MV-4-11 (cell line): ENCODE measurements around the gene TMEM72.

Experiments
- DNase-seq: peaks from one replicate; lab custom pipeline; 2025; lab: John Stamatoyannopoulos, UW

The TMEM72 gene

DNA sequence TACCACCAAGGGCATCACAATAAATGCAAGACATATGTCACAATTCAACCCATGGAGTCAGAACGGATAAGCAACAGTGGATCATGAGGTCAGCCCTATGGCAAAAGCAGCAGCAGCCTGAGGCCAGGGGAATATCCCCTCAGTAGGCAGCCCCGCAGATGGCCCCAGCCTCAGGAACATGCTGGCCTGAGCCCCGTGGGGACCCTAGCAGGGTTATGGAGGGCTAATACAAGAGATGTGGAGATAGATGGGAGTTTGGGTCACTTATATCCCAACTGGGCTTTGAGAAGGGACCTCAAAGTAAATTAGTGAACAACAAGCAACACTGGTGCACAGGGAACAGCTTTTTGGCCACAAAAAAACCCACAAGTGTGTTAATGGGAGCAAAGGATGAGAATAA lies 9.1 kb downstream of the TMEM72 start:
- DNase-seq: no peak

DNA sequence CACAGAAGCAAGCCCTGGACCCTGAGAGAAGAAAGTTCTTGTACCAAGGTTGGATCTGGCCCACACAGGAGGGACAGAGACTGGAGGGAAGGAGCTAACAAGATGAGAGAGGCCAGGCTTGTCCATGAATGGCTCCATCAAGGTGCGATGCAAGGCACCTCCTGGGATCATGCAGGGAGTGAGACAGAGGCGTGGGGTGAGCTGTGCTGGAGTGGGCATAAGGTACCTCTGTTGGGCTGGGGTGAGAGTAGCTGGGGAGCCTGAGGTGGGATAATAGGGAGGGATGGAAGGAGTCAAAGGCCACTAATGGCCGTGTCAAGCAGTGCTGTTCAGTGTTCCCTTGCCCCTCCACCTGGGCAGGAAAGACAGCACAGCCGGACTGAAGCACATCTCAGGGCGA lies 9.9 kb downstream of the TMEM72 start:
- DNase-seq: no peak

DNA sequence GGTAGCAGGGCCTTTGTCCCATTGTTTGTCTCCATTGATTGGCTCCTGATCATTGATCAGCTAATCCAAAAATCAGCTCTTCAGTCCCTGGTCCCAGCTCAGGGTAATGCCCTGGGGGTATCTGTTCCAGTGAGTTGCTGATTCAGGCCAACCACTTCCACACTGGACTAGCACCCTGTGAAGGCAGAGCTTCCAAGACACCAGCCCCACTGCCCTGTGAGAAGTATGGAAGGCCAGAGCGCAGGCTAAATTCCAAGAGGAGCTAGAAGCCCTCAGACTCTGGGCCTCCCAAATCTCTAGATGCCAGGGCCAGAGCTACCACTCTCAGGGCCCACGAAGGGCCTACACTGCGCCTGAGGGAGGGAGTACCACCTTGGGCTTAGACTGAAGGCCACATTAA lies 10.4 kb downstream of the TMEM72 start:
- no peak for DNase-seq

DNA sequence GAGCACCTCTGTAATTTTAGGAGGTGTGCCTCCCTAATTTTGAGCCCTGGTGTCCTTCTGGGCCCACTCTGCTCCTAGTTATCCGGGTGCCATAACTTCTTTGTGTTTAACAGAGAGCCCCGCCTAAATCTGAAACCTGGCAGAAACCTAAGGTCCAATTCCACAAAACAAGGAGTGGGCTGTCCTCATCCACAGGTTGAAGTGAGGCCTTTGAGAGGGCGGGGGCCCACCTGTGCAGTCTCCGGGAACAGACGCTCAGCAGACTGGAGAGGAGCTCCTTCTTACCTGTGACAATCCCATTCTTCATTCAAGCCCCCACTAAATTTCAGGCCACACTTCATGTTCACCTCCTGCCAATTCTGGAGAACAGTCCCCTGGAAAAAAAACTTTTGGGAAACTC lies 10.9 kb downstream of the TMEM72 start:
- DNase-seq: no peak

- DNase-seq: no peak
Observed at GRCh38 chr10:44922796-44923545, 11.8 kb downstream of the TMEM72 start.

GRCh38 chr10:44923611-44924010 lies 12.5 kb downstream of the TMEM72 start:
- no peak for DNase-seq

DNA sequence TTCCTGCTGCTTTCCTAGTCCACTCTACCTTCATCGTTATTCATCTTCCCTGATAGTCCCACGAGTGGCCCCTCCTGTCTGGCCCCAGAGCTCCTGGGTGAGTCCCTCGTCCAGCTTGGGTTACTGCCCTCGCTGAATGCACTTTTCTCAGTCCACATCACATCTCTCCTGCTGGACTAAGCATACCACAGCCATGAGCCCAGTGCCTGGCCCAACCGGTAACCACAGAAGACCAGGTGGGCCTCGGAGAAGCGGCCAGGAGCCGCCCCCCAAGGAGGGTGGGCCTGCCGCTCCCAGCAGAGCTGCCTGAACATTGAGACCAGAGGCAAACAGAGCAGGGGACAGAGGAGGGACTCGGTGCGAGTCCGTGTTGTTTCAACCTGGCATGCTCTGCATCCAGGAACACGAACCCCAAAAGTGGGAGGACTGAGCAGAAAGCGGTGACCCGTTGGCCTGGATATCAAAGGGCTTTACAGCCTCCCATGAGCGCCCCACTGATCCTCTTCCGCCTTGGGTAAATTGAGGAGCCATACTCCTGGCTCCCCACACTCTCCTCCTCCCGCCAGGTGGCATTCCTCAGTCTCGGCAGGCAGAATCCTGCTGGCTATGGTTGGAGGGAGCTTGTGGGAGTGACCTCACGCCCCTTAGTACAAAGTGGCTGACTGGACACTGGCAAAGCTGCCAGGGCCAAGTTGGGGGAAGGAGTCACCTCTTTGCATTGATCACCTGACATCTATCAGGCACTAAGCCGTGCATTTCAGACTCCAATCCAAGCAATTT lies 13.3 kb downstream of the TMEM72 start:
- no peak for DNase-seq

DNA sequence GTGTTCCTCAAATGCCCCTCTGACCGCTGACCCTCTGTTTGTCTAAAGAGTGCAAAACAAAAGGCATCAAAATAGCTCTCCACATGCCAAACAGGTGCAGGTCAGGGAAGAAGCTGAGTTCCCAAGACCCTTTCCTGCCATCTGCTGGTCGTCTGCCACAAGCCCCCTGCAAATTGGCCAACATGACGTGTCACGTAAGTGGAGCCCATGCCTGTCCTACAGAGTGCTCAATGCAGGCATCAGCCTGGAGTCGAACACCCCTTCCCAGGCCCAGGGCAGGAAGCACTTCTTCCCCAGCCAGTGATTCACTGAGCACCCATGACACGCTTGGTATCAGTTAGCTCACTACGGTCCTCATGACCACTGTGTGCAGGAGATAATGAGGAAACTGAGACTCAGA lies 14.1 kb downstream of the TMEM72 start:
- no peak for DNase-seq

- no peak for DNase-seq
Observed at GRCh38 chr10:44925811-44926750, 14.9 kb downstream of the TMEM72 start.

DNA sequence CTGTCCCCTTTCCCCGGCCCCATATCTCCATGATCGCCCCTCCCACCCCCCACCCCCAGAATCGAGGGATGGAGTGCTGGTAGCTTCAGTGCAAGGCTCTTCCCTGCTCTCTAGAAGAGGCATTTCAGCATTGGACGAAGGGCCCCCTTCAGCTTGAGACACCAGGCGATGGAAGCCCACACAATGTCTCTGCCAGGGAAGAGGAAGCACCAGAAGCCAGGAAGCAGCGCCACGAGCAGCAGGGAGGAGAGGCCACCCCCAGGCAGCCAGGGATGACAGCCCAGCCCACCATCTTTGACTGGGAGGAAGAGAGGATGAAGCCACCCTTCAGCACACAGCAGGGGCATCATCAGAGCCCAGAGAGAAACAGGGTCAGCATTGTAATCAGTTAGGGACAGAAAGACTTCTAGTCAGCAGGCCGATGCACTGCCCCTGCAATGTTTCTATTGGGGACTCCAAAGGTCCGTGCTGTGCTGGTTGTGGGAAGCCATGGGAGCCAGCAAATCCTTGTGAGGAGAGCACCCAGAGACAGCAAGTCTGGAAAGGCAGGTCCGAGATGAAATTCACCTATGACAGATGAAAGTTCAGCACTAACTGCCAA lies 15.7 kb downstream of the TMEM72 start:
- DNase-seq: no peak

- DNase-seq: peak; percentile 52
Observed at GRCh38 chr10:44927352-44927751, 16.2 kb downstream of the TMEM72 start.

DNA sequence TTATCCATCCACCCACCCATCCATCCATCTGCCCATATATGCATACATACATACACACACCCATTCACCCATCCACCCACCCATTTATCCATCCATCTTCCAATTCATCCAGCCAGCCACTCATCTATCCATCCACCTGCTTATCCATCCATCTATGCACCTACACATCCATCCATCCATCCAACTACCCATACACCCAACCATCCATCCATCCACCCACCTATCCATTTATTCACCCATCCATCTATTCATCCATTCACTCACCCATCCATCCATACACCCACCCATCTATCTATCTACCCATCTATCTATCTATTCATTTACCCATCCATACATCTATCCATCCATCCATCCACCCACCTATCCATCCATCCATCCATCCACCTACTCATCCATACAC lies 17.3 kb downstream of the TMEM72 start:
- DNase-seq: no peak

DNA sequence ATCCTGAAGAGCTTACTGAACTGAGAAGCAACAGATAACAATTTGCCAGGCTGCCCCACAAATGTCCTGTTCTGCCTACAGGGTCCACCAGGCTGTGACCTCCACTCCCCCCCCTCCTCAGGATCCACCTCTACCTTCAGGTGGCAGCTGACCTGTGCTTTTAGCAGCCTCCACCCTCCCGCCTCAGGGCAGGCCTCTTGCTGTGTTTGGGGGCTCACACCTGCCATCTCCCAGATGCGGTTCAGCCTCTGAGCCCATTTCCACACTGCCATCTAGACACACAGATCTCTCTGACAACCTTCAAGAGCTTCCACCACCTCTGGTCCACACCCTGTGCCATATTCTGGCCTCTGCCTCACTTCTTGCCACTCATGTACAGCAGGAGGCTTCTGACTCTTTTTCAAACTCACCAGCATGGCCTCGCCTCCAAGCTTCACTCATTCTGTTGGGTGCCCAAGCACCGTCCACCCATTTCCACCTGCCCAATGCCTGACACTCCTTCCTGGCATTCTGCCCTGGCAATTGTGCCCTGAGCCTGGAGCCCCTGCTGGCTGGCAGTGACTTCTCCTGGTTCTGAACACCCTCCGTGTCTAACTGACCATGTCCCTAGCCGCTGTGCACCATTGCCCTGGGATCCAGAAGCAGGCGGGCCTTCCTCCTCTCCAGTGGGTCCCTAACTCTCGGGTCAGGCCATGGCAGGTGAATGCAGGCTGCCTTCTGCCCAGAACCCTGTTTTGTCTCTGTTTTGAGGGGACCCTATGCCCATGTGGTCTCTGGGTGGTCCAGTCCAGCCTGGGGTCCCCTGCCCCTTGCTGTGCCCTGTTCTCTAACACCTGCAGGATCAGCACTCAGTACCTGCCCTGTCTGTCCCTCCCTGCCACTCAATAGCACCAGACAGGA lies 18.5 kb downstream of the TMEM72 start:
- no peak for DNase-seq

DNA sequence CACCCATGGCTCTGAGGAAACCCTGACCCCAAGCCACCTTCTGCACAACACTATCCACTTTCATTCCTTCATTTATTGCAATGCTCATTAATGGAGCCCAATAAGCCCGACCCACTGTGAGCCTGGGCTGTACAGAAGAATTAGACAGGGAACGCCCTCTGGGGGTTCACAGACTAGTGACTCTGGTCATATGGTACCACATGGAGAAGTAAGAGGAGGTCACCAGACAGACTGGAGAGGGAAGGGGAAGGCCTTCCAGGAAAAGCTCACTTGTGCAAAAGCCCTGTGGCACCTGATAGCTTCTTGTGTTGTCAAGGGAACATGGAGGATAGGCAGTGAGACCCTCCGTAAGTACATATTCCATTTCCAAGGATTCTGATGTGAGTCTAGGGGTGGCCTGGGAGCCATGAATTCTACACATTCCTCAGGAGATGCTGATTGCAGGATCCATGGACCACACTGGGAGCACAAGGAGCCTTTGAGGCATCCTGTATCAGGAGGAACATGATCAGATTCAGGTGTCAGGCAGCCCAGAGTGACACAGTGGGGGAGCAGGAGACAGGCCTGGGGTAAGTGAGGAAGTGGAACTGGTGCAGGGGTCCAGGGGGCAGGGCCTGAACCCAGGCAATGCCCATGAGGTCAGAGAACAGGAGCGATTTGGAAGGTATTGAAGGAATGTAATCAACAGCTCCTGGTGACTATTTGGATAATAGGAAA lies 19.9 kb downstream of the TMEM72 start:
- DNase-seq: no peak

DNA sequence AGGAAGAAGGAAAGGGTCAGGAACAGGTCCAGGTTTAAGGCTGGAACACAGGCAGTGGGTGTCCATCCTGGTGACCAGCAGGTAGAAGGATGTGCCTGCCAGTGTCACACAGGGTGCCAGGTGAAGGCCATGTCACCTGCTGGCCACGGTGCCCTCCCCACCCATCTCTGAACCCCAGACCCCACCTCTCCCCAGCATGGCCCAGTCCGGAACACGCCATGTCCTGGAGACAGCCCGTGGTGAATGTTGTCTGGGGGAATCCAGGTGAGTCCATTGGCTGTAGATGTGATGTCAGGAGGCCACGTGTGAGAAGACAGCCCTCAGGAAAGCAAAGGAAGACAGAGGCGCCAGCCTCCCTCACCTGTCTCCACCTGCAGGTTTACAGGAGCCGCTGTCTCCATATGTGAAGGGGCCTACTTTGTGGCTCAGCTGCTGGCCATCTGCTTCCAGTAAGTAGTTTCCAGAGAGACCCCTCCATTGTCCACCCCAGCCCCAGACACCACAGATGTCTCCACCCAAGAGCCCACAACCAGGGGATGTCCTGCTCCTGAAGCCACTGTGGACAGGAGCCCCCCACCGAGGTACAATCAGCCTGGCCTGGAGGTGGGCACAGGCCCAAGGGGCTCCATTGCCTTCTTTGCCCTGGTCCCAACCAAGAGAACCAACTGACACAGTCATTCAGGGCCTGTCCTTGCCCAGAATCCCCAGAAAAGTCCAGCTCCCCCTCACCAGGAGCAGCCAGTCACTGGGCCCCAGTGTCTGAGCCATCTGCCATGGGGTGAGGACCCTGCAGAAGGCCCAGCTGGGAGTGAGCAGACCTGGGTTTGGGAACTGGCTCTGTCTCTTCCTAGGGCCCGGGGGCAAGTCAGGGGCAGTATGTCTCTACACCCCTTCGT lies 20.7 kb downstream of the TMEM72 start:
- DNase-seq: no peak

DNA sequence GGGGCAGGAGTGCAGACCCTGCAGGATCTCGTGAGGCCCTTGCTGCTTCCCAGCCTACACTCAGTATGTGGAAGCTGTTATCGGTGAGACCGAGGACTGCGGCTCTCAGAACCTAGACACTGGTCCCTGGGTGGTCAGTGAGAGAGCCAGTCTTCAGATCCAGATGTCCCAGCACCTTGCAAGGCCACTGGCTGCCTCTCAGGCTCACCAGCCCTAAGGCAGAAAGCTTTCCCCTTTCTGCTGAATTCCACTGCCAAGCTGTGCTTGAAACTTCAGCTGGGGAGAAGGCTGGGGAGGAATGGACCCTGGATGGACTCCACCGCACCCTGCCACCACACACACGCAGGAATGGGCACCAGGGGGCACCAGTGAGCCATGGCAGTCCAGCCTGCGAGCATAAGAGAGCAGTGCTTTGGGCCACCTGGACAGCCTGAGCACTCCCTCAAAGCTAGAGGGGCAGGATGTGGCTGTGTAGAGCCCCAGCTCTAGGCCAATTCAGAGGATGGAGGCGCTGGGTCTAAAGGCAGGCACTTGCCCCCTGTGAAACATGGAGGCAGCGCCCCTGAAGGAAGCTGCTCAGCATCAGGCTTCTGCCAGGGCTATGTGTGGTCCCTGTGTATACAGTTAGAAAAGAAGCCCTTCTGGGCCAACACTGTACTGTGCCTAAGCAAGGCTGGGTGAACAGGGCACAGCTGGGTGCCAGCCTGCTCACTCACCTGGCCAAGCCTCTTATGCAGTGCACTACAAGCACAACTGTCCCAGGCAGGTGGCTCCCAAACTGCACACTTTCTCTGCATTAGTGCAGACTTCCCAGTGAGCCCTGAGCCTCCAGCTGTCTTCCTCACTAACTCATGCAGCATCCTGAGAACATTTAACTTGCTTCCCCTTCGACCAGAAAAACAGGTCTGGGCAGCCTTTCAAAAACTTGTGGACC lies 21.6 kb downstream of the TMEM72 start:
- DNase-seq: peak; percentile 70

DNA sequence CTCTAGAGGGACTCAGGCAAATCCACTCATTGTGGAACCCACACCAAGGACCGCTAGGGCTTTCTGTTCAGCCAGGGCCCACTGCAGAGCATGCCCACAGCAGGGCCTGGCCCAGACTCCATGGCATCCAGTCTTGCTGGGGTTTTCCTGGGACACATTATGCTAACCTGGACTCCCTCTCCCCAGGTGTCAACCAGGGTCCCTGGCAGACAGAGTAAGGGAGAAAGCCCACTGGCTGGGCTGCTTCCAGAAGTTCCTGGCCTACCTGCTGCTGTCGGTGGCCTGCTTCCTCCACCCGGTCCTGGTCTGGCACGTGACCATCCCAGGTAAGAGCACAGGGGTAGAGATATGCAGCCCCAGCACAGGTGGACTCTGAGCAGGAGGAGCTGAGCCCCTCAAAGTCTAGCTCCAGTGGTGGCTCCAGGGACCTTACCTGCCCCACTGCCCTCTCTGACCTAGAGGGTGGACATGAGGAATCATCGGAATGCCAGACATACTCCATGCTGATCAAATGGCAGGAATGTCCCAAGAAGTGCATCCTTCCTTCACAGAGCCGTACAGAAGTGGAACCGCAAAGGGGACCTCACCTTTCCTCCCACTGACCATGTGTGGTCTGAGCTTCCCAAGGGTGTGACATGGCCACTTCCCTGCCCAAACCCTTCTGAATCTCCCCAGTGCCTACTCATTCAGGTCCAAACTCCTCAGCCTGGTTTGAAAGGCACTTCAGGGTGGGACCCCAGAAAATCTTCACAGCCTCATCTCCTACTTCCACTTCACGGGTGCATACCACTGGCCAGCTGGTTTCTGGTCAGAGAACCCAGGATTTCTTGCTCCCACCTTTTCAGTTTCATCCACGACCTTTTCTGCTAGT lies 22.5 kb downstream of the TMEM72 start:
- DNase-seq: no peak
